B cell (primary cell): ENCODE measurements around the gene RHOBTB1.

ENCODE experiments used
- EZH2 ChIP-seq: IDR thresholded peaks from 2 replicates; pipeline ENCODE4 v1.6.1; 2012; ENCODE audit warnings: borderline replicate concordance, low read depth, mild to moderate bottlenecking, moderate library complexity, low read length; ENCODE audit not compliant: insufficient read depth, poor library complexity, severe bottlenecking
- TF ChIP-seq, protein P1 (sequence below): fragments of 200-600 bp; IDR thresholded peaks from one replicate; pipeline ENCODE4 v1.8.0; 2022; ENCODE audit warnings: antibody characterized with exemption, mild to moderate bottlenecking

DNA sequence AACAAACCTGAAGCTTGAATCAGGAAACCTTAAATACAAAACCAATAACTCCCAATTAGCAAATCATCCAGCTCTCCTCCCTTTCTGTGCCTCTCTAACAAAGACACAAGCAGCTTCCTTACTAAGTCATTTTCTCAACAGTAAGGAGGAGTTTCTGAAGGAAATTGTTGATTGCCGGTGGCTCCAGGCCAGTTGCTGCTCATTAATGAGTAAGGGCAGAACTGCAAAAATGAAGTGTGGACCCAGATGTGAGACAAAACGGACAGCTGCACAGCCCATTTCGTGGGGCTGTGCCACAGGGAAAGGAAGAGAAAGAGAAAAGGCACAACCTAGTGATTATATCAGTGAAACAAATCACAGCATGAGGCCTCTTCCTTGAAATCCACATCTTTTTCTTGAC is 42.8 kb upstream of the RHOBTB1 start:
- TF ChIP-seq EZH2: no peak
- TF ChIP-seq, protein P1, sequence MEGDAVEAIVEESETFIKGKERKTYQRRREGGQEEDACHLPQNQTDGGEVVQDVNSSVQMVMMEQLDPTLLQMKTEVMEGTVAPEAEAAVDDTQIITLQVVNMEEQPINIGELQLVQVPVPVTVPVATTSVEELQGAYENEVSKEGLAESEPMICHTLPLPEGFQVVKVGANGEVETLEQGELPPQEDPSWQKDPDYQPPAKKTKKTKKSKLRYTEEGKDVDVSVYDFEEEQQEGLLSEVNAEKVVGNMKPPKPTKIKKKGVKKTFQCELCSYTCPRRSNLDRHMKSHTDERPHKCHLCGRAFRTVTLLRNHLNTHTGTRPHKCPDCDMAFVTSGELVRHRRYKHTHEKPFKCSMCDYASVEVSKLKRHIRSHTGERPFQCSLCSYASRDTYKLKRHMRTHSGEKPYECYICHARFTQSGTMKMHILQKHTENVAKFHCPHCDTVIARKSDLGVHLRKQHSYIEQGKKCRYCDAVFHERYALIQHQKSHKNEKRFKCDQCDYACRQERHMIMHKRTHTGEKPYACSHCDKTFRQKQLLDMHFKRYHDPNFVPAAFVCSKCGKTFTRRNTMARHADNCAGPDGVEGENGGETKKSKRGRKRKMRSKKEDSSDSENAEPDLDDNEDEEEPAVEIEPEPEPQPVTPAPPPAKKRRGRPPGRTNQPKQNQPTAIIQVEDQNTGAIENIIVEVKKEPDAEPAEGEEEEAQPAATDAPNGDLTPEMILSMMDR: no peak
